Measurements from ENCODE around the gene APPL2.

- TF ChIP-seq CTCF (IDR thresholded peaks at IDR 0.05) (no peak), POLR2A (IDR thresholded peaks at IDR 0.05) (no peak)
Observed at GRCh38 chr12:105209091-105209490, 26.9 kb downstream of the APPL2 start.
